IMR-90 (cell line): Measurements from ENCODE around the gene PRKAR2A. TPM values are rescaled to one million over a fixed set of nuclear protein-coding genes. Genes with fewer than 3 reads are reported as not detected.

Experiments used
- ATAC-seq: fragments of 200-7000 bp; cut with Tn5 transposase; 2 replicates; pipeline ENCODE4 v1.9.1; 2020; ENCODE audit warnings: low read depth, mild to moderate bottlenecking, moderate library complexity
- BruUV-seq: library from RNA; stranded (reverse); fragments of 400-500 nt; replicated peaks from 2 replicates; lab custom pipeline; 2021; lab: Mats Ljungman, UMichigan
- CTCF ChIA-PET: fragments of 300-600 bp; formaldehyde crosslinking; extraction: SDS; loops from one replicate; lab custom pipeline; 2021; ENCODE audit warnings: antibody characterized with exemption; lab: Yijun Ruan, JAX
- POLR2A ChIA-PET: fragments of 300-600 bp; sonication (Branson Sonifier 250); formaldehyde crosslinking; loops from one replicate; lab custom pipeline; 2022; ENCODE audit warnings: antibody characterized with exemption; ENCODE audit not compliant: unreplicated experiment; lab: Charles Lee
- DNase-seq: peaks from one replicate; pipeline ENCODE4 v3.0.0; 2013
- H2AFZ ChIP-seq: replicated peaks from 2 replicates; pipeline ENCODE3; 2013; ENCODE audit warnings: low read length, mild to moderate bottlenecking; ENCODE audit not compliant: poor library complexity
- H2AK5ac ChIP-seq: 2 replicates; pipeline ENCODE4 v1.6.1; 2013; ENCODE audit warnings: low read depth, low read length, inconsistent platforms
- H2AK9ac ChIP-seq: replicated peaks from 2 replicates; pipeline ENCODE3; 2013; ENCODE audit warnings: mild to moderate bottlenecking, low read depth, low read length, moderate library complexity; ENCODE audit not compliant: poor library complexity
- H2BK120ac ChIP-seq: 2 replicates; pipeline ENCODE4 v1.6.1; 2013; ENCODE audit warnings: low read depth, low read length, inconsistent platforms
- H2BK15ac ChIP-seq: 3 replicates; pipeline ENCODE4 v1.6.1; 2013; ENCODE audit warnings: low read depth, low read length, inconsistent platforms
- H2BK20ac ChIP-seq: 2 replicates; pipeline ENCODE4 v1.6.1; 2013; ENCODE audit warnings: low read depth, mild to moderate bottlenecking, inconsistent platforms, low read length, moderate library complexity
- H2BK5ac ChIP-seq: 2 replicates; pipeline ENCODE4 v1.6.1; 2013; ENCODE audit warnings: mild to moderate bottlenecking, low read depth, low read length, inconsistent platforms; ENCODE audit not compliant: poor library complexity, severe bottlenecking
- H3K14ac ChIP-seq: replicated peaks from 2 replicates; pipeline ENCODE4 v1.6.1; 2013; ENCODE audit warnings: low read depth, low read length, inconsistent platforms
- H3K18ac ChIP-seq: 2 replicates; pipeline ENCODE4 v1.6.1; 2013; ENCODE audit warnings: low read depth, low read length, control low read depth
- H3K23ac ChIP-seq: 2 replicates; pipeline ENCODE4 v1.6.1; 2013; ENCODE audit warnings: low read depth, low read length, inconsistent platforms
- H3K27ac ChIP-seq: 2 replicates; pipeline ENCODE4 v1.5.1; 2013; ENCODE audit warnings: mild to moderate bottlenecking, control low read depth, low read length; ENCODE audit not compliant: insufficient read depth
- H3K27me3 ChIP-seq: 2 replicates; pipeline ENCODE4 v1.6.1; 2013; ENCODE audit warnings: low read length; ENCODE audit not compliant: control insufficient read depth, insufficient read depth
- H3K36me3 ChIP-seq: 2 replicates; pipeline ENCODE4 v1.6.1; 2013; ENCODE audit warnings: low read length, mixed read lengths; ENCODE audit not compliant: control insufficient read depth, insufficient read depth
- H3K4ac ChIP-seq: 2 replicates; pipeline ENCODE4 v1.6.1; 2013; ENCODE audit warnings: low read depth, low read length, inconsistent platforms
- H3K4me1 ChIP-seq: 2 replicates; pipeline ENCODE4 v1.6.1; 2013; ENCODE audit warnings: low read length, mixed read lengths; ENCODE audit not compliant: control insufficient read depth, insufficient read depth
- H3K4me2 ChIP-seq: 2 replicates; pipeline ENCODE4 v1.6.1; 2013; ENCODE audit warnings: low read depth, mild to moderate bottlenecking, control low read depth, low read length, moderate library complexity
- H3K4me3 ChIP-seq: 2 replicates; pipeline ENCODE4 v1.5.1; 2013; ENCODE audit warnings: low read depth, mild to moderate bottlenecking, control low read depth, low read length, moderate library complexity; ENCODE audit not compliant: insufficient read depth
- H3K56ac ChIP-seq: 2 replicates; pipeline ENCODE4 v1.6.1; 2013; ENCODE audit warnings: low read length, inconsistent platforms; ENCODE audit not compliant: insufficient read depth; ENCODE audit errors: extremely low read depth
- H3K79me1 ChIP-seq, 2 experiments: 2 replicates each; pipeline ENCODE4 v1.6.1; 2013; ENCODE audit warnings: low read length in 2 of 2, inconsistent platforms in 1 of 2, low read depth in 1 of 2
- H3K9ac ChIP-seq: 2 replicates; pipeline ENCODE4 v1.6.1; 2013; ENCODE audit warnings: low read depth, low read length, control low read depth
- H3K9me1 ChIP-seq: 2 replicates; pipeline ENCODE4 v1.6.1; 2013; ENCODE audit warnings: low read length, inconsistent platforms; ENCODE audit not compliant: insufficient read depth
- H3K9me3 ChIP-seq: 2 replicates; pipeline ENCODE4 v1.6.1; 2013; ENCODE audit warnings: low read length; ENCODE audit not compliant: control insufficient read depth, insufficient read depth
- H4K20me1 ChIP-seq: 2 replicates; pipeline ENCODE4 v1.6.1; 2013; ENCODE audit warnings: low read length, inconsistent platforms; ENCODE audit not compliant: insufficient read depth
- H4K5ac ChIP-seq: 2 replicates; pipeline ENCODE4 v1.6.1; 2013; ENCODE audit warnings: mild to moderate bottlenecking, low read depth, low read length, control low read depth
- H4K8ac ChIP-seq, 2 experiments: 2 replicates each; pipeline ENCODE4 v1.6.1; 2013; ENCODE audit warnings: low read depth in 2 of 2, low read length in 2 of 2, control low read depth in 1 of 2, inconsistent platforms in 1 of 2
- H4K91ac ChIP-seq: 2 replicates; pipeline ENCODE4 v1.6.1; 2013; ENCODE audit warnings: low read depth, low read length, inconsistent platforms; ENCODE audit not compliant: insufficient read depth
- POLR2A ChIP-seq: IDR thresholded peaks from 2 replicates; pipeline ENCODE4 v1.6.1; 2012; ENCODE audit warnings: mild to moderate bottlenecking, low read depth, low read length
- WGBS, 2 experiments: methylation state at CpG; one replicate each; pipeline versions ENCODE4 v1.1.5 to v1.1.7; 2013; ENCODE audit warnings: missing lambda C conversion rate in 2 of 2; ENCODE audit not compliant: insufficient read length in 1 of 2; ENCODE audit errors: extremely low coverage in 2 of 2; 5-methylcytosine and 5-hydroxymethylcytosine counted together
- dilution Hi-C: fragments of 300-500 bp; cut with HindIII; formaldehyde crosslinking; loops from one replicate; pipeline ENCODE4 v1.14.3; 2018; ENCODE audit warnings: low sequenced_read_pairs; ENCODE audit not compliant: unreplicated experiment
- in situ Hi-C: fragments of 300-500 bp; cut with MboI; formaldehyde crosslinking; loops from 3 replicates; pipeline ENCODE4 v1.14.3; 2019; ENCODE audit warnings: low sequenced_read_pairs, inconsistent platforms, mixed read lengths
- intact Hi-C: fragments of 100-400 bp; cut with micrococcal nuclease; formaldehyde crosslinking; loops from 2 replicates; pipeline ENCODE4 v1.10.0; 2022
- polyA plus RNA-seq, 3 experiments: library from polyadenylated mRNA; depleted of rRNA; stranded (reverse); fragments of >200 nt; gene quantifications; 2 replicates each; pipeline ENCODE4 v1.2.3, GENCODE V29; 2012; ENCODE audit warnings: low replicate concordance in 1 of 3
- total RNA-seq: library from RNA; depleted of rRNA; stranded (reverse); fragments of >200 nt; gene quantifications from 2 replicates; pipeline ENCODE4 v1.2.3, GENCODE V29; 2012
- TF ChIP-seq, protein P1 (sequence below): conservative IDR thresholded peaks from 2 replicates; pipeline ENCODE4 v1.5.1; 2012; ENCODE audit warnings: mild to moderate bottlenecking, low read depth, low read length, improper control_type of control experiment

Gene PRKAR2A
- total and polyA plus RNA-seq, 2 of the 4 experiments (the other 2 are of a cell fraction): 11.3 to 48.2 TPM

- Histone ChIP-seq H3K56ac (no peak overlapping the region), H2BK120ac (no peak overlapping the region), H4K8ac (no peak overlapping the region), H3K79me1 (peaks cover 35 to 79% of the 10 kb centered on the region in 2 experiments), H3K27me3 (no peaks in the 10 kb centered on the region), H3K14ac (no peak overlapping the region), H3K4me2 (no peak overlapping the region), H2BK20ac (no peak overlapping the region), H3K9me1 (peaks cover 23% of the 10 kb centered on the region), H3K4me3 (no peak overlapping the region), H3K9me3 (no peaks in the 10 kb centered on the region), H2AK9ac (no peak overlapping the region), H4K91ac (no peak overlapping the region), H4K20me1 (peaks cover 93% of the 10 kb centered on the region), H3K23ac (no peak overlapping the region), H3K4me1 (peaks cover 25% of the 10 kb centered on the region), H3K18ac (no peak overlapping the region), H3K4ac (no peak overlapping the region), H3K36me3 (peaks cover 36% of the 10 kb centered on the region), H3K9ac (no peak overlapping the region), H3K27ac (no peak overlapping the region), H4K5ac (no peak overlapping the region), H2BK15ac (no peak overlapping the region), H2AFZ (no peak overlapping the region), H2BK5ac (no peak overlapping the region), H2AK5ac (no peak overlapping the region)
- in situ Hi-C loops (no loop called here), intact Hi-C loops (no loop called here), dilution Hi-C loops (no loop called here)
- ATAC-seq: no peak
- ChIA-PET POLR2A (no interaction called here), CTCF (no interaction called here)
- WGBS, 2 experiments: no CpG with 5 or more reads among the region's 3 CpGs
- DNase-seq: no peak
- TF ChIP-seq, protein P1, sequence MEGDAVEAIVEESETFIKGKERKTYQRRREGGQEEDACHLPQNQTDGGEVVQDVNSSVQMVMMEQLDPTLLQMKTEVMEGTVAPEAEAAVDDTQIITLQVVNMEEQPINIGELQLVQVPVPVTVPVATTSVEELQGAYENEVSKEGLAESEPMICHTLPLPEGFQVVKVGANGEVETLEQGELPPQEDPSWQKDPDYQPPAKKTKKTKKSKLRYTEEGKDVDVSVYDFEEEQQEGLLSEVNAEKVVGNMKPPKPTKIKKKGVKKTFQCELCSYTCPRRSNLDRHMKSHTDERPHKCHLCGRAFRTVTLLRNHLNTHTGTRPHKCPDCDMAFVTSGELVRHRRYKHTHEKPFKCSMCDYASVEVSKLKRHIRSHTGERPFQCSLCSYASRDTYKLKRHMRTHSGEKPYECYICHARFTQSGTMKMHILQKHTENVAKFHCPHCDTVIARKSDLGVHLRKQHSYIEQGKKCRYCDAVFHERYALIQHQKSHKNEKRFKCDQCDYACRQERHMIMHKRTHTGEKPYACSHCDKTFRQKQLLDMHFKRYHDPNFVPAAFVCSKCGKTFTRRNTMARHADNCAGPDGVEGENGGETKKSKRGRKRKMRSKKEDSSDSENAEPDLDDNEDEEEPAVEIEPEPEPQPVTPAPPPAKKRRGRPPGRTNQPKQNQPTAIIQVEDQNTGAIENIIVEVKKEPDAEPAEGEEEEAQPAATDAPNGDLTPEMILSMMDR: peak; percentile 20; the same call in 1 of the 2 replicates
- TF ChIP-seq POLR2A: no peak
- BruUV-seq: no TSS peak
These were observed 149.7 kb downstream of the PRKAR2A start for GRCh38 chr3:48697952-48698351.
